Measurements from ENCODE around the gene MCTP1.

The MCTP1 gene

GRCh38 chr5:95280401-95281095, 4.3 kb downstream of the MCTP1 start:
- TF ChIP-seq, protein P1, sequence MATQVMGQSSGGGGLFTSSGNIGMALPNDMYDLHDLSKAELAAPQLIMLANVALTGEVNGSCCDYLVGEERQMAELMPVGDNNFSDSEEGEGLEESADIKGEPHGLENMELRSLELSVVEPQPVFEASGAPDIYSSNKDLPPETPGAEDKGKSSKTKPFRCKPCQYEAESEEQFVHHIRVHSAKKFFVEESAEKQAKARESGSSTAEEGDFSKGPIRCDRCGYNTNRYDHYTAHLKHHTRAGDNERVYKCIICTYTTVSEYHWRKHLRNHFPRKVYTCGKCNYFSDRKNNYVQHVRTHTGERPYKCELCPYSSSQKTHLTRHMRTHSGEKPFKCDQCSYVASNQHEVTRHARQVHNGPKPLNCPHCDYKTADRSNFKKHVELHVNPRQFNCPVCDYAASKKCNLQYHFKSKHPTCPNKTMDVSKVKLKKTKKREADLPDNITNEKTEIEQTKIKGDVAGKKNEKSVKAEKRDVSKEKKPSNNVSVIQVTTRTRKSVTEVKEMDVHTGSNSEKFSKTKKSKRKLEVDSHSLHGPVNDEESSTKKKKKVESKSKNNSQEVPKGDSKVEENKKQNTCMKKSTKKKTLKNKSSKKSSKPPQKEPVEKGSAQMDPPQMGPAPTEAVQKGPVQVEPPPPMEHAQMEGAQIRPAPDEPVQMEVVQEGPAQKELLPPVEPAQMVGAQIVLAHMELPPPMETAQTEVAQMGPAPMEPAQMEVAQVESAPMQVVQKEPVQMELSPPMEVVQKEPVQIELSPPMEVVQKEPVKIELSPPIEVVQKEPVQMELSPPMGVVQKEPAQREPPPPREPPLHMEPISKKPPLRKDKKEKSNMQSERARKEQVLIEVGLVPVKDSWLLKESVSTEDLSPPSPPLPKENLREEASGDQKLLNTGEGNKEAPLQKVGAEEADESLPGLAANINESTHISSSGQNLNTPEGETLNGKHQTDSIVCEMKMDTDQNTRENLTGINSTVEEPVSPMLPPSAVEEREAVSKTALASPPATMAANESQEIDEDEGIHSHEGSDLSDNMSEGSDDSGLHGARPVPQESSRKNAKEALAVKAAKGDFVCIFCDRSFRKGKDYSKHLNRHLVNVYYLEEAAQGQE (IDR thresholded peaks at IDR 0.05; ENCODE audit: low read depth): no peak
- TF ChIP-seq FOXM1 (IDR thresholded peaks at IDR 0.05; ENCODE audit: borderline replicate concordance, low read depth) (no peak), TCF12 (IDR thresholded peaks at IDR 0.05; ENCODE audit: low read depth) (no peak), NFIC (IDR thresholded peaks at IDR 0.05) (no peak), RAD21 (IDR thresholded peaks at IDR 0.05; ENCODE audit: low read depth) (no peak), TEAD4 (IDR thresholded peaks at IDR 0.05) (no peak), USF1 (IDR thresholded peaks at IDR 0.05) (no peak)

GRCh38 chr5:95274011-95274410, 10.9 kb downstream of the MCTP1 start:
- TF ChIP-seq FOXM1 (IDR thresholded peaks at IDR 0.05; ENCODE audit: borderline replicate concordance, low read depth) (no peak), TAF1 (IDR thresholded peaks at IDR 0.05; ENCODE audit: low read depth) (no peak), RAD21 (IDR thresholded peaks at IDR 0.05; ENCODE audit: low read depth) (no peak), USF1 (IDR thresholded peaks at IDR 0.05) (no peak), EP300 (IDR thresholded peaks at IDR 0.05; ENCODE audit: borderline replicate concordance) (no peak), TEAD4 (IDR thresholded peaks at IDR 0.05) (no peak), ZBTB7A (IDR thresholded peaks at IDR 0.05; ENCODE audit: low read depth) (no peak), CREB1 (IDR thresholded peaks at IDR 0.05; ENCODE audit: low read depth) (no peak), YY1 (IDR thresholded peaks at IDR 0.05; ENCODE audit: low read depth) (no peak), EGR1 (IDR thresholded peaks at IDR 0.05) (no peak), TCF12 (IDR thresholded peaks at IDR 0.05; ENCODE audit: low read depth) (no peak), CEBPB (IDR thresholded peaks at IDR 0.05) (no peak), NFIC (IDR thresholded peaks at IDR 0.05) (no peak), MAX (IDR thresholded peaks at IDR 0.05) (no peak)
- TF ChIP-seq, protein P1 (IDR thresholded peaks at IDR 0.05; ENCODE audit: low read depth): no peak

DNA sequence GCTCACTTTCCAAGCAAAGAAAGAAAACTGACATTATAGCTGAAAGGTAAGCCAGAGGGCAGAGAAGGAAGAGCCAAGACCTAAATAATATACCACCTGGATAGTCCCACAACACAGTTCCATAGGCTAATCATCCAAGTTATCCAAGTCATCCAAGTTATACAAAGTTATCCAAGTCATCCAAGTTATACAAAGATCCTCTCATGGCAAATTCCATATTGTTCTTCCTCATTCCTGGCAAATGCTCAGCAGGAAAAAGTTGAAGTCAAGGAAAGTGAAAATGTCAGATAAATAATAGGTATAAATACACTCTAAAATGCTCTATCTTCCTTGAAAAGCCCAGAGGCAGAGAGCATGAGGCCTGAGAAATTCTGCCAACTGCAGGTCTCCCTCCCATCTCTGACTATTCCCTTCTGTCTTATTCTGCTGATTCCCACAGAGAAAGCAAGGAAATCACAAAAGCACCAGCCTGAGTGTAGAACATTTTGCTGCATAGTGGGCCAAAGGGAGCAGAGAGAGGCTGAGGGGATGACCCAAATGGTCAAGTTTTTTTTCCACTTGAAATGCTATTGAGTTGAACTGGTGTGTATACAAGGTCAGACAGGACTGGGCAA, 12.5 kb downstream of the MCTP1 start:
- TF ChIP-seq NFIC (IDR thresholded peaks at IDR 0.05) (no peak), EP300 (IDR thresholded peaks at IDR 0.05; ENCODE audit: borderline replicate concordance) (no peak), USF1 (IDR thresholded peaks at IDR 0.05) (no peak), YY1 (IDR thresholded peaks at IDR 0.05; ENCODE audit: low read depth) (no peak), EGR1 (IDR thresholded peaks at IDR 0.05) (no peak), TCF12 (IDR thresholded peaks at IDR 0.05; ENCODE audit: low read depth) (no peak), MAX (IDR thresholded peaks at IDR 0.05) (no peak), CEBPB (IDR thresholded peaks at IDR 0.05) (no peak), ZBTB7A (IDR thresholded peaks at IDR 0.05; ENCODE audit: low read depth) (no peak), CREB1 (IDR thresholded peaks at IDR 0.05; ENCODE audit: low read depth) (no peak), FOXM1 (IDR thresholded peaks at IDR 0.05; ENCODE audit: borderline replicate concordance, low read depth) (no peak), RAD21 (IDR thresholded peaks at IDR 0.05; ENCODE audit: low read depth) (no peak), TEAD4 (IDR thresholded peaks at IDR 0.05) (no peak)
- TF ChIP-seq, protein P1 (IDR thresholded peaks at IDR 0.05; ENCODE audit: low read depth): no peak
